SK-N-SH (cell line): Measurements from ENCODE around the gene PPP4C. TPM values are rescaled to one million over a fixed set of nuclear protein-coding genes. Genes with fewer than 3 reads are reported as not detected.
"Not testable (repeated sequence)": the region's sequence is repeated elsewhere in the genome, so short reads cannot be mapped to it uniquely, and the experiment has no call there.

Source experiments
- CTCF ChIA-PET: fragments of 300-600, 350-600 bp; formaldehyde crosslinking; extraction: SDS; loops from one replicate; lab custom pipeline; 2021; lab: Yijun Ruan, JAX
- POLR2A ChIA-PET: fragments of 350-600 bp; sonication (Branson Sonifier 250); formaldehyde crosslinking; extraction: SDS; loops from one replicate; lab custom pipeline; 2020; ENCODE audit warnings: antibody characterized with exemption, inconsistent platforms; lab: Yijun Ruan, JAX
- DNase-seq: peaks from one replicate; pipeline ENCODE4 v3.0.0; 2012
- H2AFZ ChIP-seq: fragments of 200-600 bp; sonication (generic); 2 replicates; pipeline ENCODE4 v1.8.1; 2016; ENCODE audit warnings: antibody characterized with exemption, mild to moderate bottlenecking, low read depth
- H3F3A ChIP-seq: fragments of 200-600 bp; sonication (generic); replicated peaks from 2 replicates; pipeline ENCODE3; 2016; ENCODE audit warnings: antibody characterized with exemption, mild to moderate bottlenecking; ENCODE audit not compliant: insufficient read depth
- H3K27ac ChIP-seq, 2 experiments: fragments of 200-500 bp in 1 of 2; fragments of 200-600 bp in 1 of 2; sonication (Bioruptor generic) in 1 of 2; sonication (generic), shearing (Covaris generic) in 1 of 2; 2 replicates each; pipeline versions ENCODE4 v1.5.1 to v1.6.1; 2014 to 2016; ENCODE audit warnings: low read depth in 2 of 2, inconsistent platforms in 1 of 2, low read length in 1 of 2, mild to moderate bottlenecking in 1 of 2, mixed read lengths in 1 of 2
- H3K27me3 ChIP-seq: fragments of 200-600 bp; sonication (generic), shearing (Covaris generic); 2 replicates; pipeline ENCODE4 v1.6.1; 2016; ENCODE audit warnings: mixed run types; ENCODE audit not compliant: insufficient read depth
- H3K36me3 ChIP-seq, 2 experiments: fragments of 200-500 bp in 1 of 2; fragments of 200-600 bp in 1 of 2; sonication (Bioruptor generic) in 1 of 2; sonication (generic) in 1 of 2; replicated peaks in 1 of 2; 2 replicates each; pipeline versions ENCODE3 to v1.5.1; 2014 to 2016; ENCODE audit warnings: low read length in 1 of 2, mild to moderate bottlenecking in 1 of 2; ENCODE audit not compliant: insufficient read depth in 2 of 2, control insufficient read depth in 1 of 2
- H3K4me1 ChIP-seq, 2 experiments: fragments of 200-500 bp in 1 of 2; fragments of 200-600 bp in 1 of 2; sonication (Bioruptor generic) in 1 of 2; sonication (generic), shearing (Covaris generic) in 1 of 2; 2 replicates each; pipeline versions ENCODE4 v1.5.1 to v1.6.1; 2014 to 2016; ENCODE audit warnings: low read depth in 1 of 2, low read length in 1 of 2, mixed run types in 1 of 2; ENCODE audit not compliant: insufficient read depth in 2 of 2, control insufficient read depth in 1 of 2
- H3K4me2 ChIP-seq: fragments of 200-600 bp; sonication (generic), shearing (Covaris generic); 2 replicates; pipeline ENCODE4 v1.6.1; 2017; ENCODE audit warnings: mixed run types
- H3K4me3 ChIP-seq, 2 experiments: fragments of 200-500 bp in 1 of 2; fragments of 200-600 bp in 1 of 2; sonication (Bioruptor generic) in 1 of 2; sonication (generic), shearing (Covaris generic) in 1 of 2; 2 replicates each; pipeline versions ENCODE4 v1.5.1 to v1.8.1; 2014 to 2016; ENCODE audit warnings: low read depth in 2 of 2, inconsistent platforms in 1 of 2, low read length in 1 of 2, mild to moderate bottlenecking in 1 of 2, mixed read lengths in 1 of 2, moderate library complexity in 1 of 2
- H3K79me2 ChIP-seq: fragments of 200-600 bp; sonication (generic); 2 replicates; pipeline ENCODE4 v1.8.1; 2017; ENCODE audit warnings: mild to moderate bottlenecking; ENCODE audit not compliant: insufficient read depth
- H3K9ac ChIP-seq: fragments of 200-600 bp; sonication (generic); 2 replicates; pipeline ENCODE4 v1.6.1; 2017; ENCODE audit warnings: mixed run types
- H3K9me2 ChIP-seq: fragments of 200-600 bp; sonication (generic); 2 replicates; pipeline ENCODE4 v1.6.1; 2017; ENCODE audit warnings: mixed run types
- H3K9me3 ChIP-seq: fragments of 200-600 bp; sonication (generic); 2 replicates; pipeline ENCODE4 v1.6.1; 2017; ENCODE audit warnings: mixed run types, mild to moderate bottlenecking, moderate library complexity
- H4K20me1 ChIP-seq: fragments of 200-600 bp; sonication (generic); 2 replicates; pipeline ENCODE4 v1.6.1; 2017; ENCODE audit warnings: mild to moderate bottlenecking, mixed run types; ENCODE audit not compliant: insufficient read depth
- CTCF ChIP-seq: fragments of 200-600 bp; sonication (generic); IDR thresholded peaks from 2 replicates; pipeline ENCODE4 v1.6.1; 2017; ENCODE audit warnings: antibody characterized with exemption, mild to moderate bottlenecking, moderate library complexity
- EZH2phosphoT487 ChIP-seq: fragments of 200-600 bp; sonication (generic); IDR thresholded peaks from 2 replicates; pipeline ENCODE4 v1.6.1; 2017; ENCODE audit warnings: low read depth, mixed run types, mild to moderate bottlenecking, antibody characterized with exemption, moderate library complexity, borderline replicate concordance
- FOSL2 ChIP-seq: IDR thresholded peaks from 2 replicates; pipeline ENCODE4 v1.4.0; 2012; ENCODE audit warnings: low read depth, mild to moderate bottlenecking, moderate library complexity, borderline replicate concordance
- FOXJ3 ChIP-seq: sonication (generic); formaldehyde crosslinking; IDR thresholded peaks from 2 replicates; pipeline ENCODE4 v1.5.1; 2020; ENCODE audit warnings: mild to moderate bottlenecking, missing genetic modification reagents
- GABPA ChIP-seq: IDR thresholded peaks from 2 replicates; pipeline ENCODE4 v1.4.0; 2012; ENCODE audit warnings: low read depth, mild to moderate bottlenecking
- GATA2 ChIP-seq: sonication (generic); formaldehyde crosslinking; IDR thresholded peaks from 2 replicates; pipeline ENCODE4 v1.5.0; 2020; ENCODE audit warnings: mild to moderate bottlenecking, missing genetic modification reagents
- MEF2A ChIP-seq: IDR thresholded peaks from 2 replicates; pipeline ENCODE4 v1.4.0; 2012; ENCODE audit warnings: low read depth, borderline replicate concordance
- POLR2AphosphoS5 ChIP-seq: IDR thresholded peaks from 2 replicates; pipeline ENCODE4 v1.6.1; 2012; ENCODE audit warnings: low read depth, low read length
- RXRA ChIP-seq: IDR thresholded peaks from 2 replicates; pipeline ENCODE4 v1.4.0; 2012; ENCODE audit warnings: low read depth, mild to moderate bottlenecking, borderline replicate concordance
- SIN3A ChIP-seq: IDR thresholded peaks from 2 replicates; pipeline ENCODE4 v1.6.1; 2012; ENCODE audit warnings: low read depth, mild to moderate bottlenecking, low read length, moderate library complexity, borderline replicate concordance
- SMC3 ChIP-seq: IDR thresholded peaks from 2 replicates; pipeline ENCODE4 v1.6.1; 2012; ENCODE audit warnings: low read depth, low read length, improper control_type of control experiment
- TAF1 ChIP-seq: IDR thresholded peaks from 2 replicates; pipeline ENCODE4 v1.6.1; 2012; ENCODE audit warnings: low read depth, mild to moderate bottlenecking, low read length, moderate library complexity, borderline replicate concordance
- USF1 ChIP-seq: IDR thresholded peaks from 2 replicates; pipeline ENCODE4 v1.4.0; 2012; ENCODE audit warnings: low read depth, borderline replicate concordance
- USF2 ChIP-seq: fragments of 150-350 bp; IDR thresholded peaks from 2 replicates; pipeline ENCODE4 v1.6.1; 2017; ENCODE audit warnings: antibody characterized with exemption, low read length, low read depth, borderline replicate concordance
- YY1 ChIP-seq: IDR thresholded peaks from 2 replicates; pipeline ENCODE4 v1.4.0; 2012; ENCODE audit warnings: low read depth, mild to moderate bottlenecking
- WGBS: methylation state at CpG from one replicate; pipeline ENCODE4 v1.1.6; 2017; ENCODE audit warnings: low lambda C conversion rate; 5-methylcytosine and 5-hydroxymethylcytosine counted together
- polyA plus RNA-seq, 3 experiments: library from polyadenylated mRNA; depleted of rRNA; stranded (reverse); fragments of >200 nt; gene quantifications; 2 replicates each; pipeline ENCODE4 v1.2.3, GENCODE V29; 2012
- TF ChIP-seq, protein P1 (sequence below): IDR thresholded peaks from 2 replicates; pipeline ENCODE4; 2012
- TF ChIP-seq, protein P2 (sequence below): IDR thresholded peaks from 2 replicates; pipeline ENCODE4 v1.4.0; 2012; ENCODE audit warnings: low read depth

PPP4C gene
- polyA plus RNA-seq, 1 of the 3 experiments (the other 2 are of a cell fraction), result 339 TPM

DNA sequence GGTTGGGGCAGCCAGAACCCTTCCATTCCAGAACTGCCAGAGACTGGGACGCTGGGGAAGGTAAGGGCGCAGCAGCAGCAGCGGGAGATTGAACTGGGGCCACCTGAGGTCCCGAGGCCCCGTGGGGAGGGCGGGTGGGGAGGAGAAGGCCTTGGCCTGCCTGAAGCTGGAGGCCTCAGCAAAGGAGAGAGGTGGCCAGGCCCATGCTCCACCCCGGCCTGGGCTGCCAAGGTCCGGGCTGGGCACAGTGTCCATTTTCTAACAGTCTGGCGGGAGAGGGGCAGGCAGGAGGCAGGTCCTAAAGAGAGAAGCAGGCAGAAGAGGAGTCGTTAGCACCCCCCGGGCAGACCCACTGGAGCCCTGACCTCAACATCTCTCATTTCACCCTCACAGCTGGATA is 38.6 kb downstream of the PPP4C start:
- no peak overlapping the region for H2AFZ ChIP-seq

DNA sequence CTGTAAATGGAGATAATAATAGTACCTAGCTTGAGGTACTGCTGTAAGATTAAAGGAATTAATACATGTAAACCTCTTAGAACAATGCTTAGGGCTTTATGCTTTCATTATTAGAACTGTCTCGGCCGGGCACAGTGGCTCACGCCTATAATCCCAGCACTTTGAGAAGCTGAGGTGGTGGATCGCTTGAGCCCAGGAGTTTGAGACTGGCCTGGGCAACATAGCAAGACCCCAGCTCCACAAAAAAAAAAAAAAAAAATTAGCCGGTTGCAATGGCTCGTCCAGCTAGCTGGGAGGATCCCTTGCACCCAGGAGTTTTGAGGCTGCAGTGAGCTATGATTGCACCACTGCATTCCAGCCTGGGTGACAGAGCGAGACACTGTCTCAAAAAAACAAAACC is 39.0 kb downstream of the PPP4C start:
- H4K20me1 ChIP-seq, H3K27me3 ChIP-seq, H3K36me3 ChIP-seq, H2AFZ ChIP-seq, H3K79me2 ChIP-seq, H3K27ac ChIP-seq, H3F3A ChIP-seq, H3K9me2 ChIP-seq, H3K9ac ChIP-seq, POLR2A ChIA-PET, H3K9me3 ChIP-seq, H3K4me2 ChIP-seq, DNase-seq, H3K4me3 ChIP-seq, H3K4me1 ChIP-seq: not testable (repeated sequence)
- 94% methylated on average over 7 of the region's 7 CpGs for WGBS
- CTCF ChIA-PET, result interaction anchor here (1.1 to 6.1 kb wide), 4 partner anchors 12 to 83 kb away, joined by 3 to 49 read pairs (median 21); partner anchors contain the start of gene TBX6

More for the DNA sequence above, 38.6 kb downstream of the PPP4C start:
- ChIA-PET CTCF (interaction anchor here (1.1 to 6.1 kb wide), 6 partner anchors 12 to 82 kb away, joined by 3 to 49 read pairs (median 4); partner anchors contain the start of gene TBX6), POLR2A (no interaction called here)
- Histone ChIP-seq H3K9ac (no peak overlapping the region), H3K79me2 (no peaks in the 10 kb centered on the region), H3K4me1 (peaks cover 5 to 6% of the 10 kb centered on the region in 2 experiments; a peak in 1 of 4 replicates), H3K27me3 (no peaks in the 10 kb centered on the region), H3K4me3 (no peak overlapping the region), H3F3A (peaks cover 2% of the 10 kb centered on the region), H3K4me2 (no peak overlapping the region), H3K36me3 (peaks cover 4 to 6% of the 10 kb centered on the region in 2 experiments), H3K27ac (no peak overlapping the region), H4K20me1 (no peaks in the 10 kb centered on the region), H3K9me3 (no peaks in the 10 kb centered on the region), H3K9me2 (no peaks in the 10 kb centered on the region)
- TF ChIP-seq, protein P1, sequence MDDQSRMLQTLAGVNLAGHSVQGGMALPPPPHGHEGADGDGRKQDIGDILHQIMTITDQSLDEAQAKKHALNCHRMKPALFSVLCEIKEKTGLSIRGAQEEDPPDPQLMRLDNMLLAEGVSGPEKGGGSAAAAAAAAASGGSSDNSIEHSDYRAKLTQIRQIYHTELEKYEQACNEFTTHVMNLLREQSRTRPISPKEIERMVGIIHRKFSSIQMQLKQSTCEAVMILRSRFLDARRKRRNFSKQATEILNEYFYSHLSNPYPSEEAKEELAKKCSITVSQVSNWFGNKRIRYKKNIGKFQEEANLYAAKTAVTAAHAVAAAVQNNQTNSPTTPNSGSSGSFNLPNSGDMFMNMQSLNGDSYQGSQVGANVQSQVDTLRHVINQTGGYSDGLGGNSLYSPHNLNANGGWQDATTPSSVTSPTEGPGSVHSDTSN, result no peak
- TF ChIP-seq FOXJ3 (CRISPR knock-in tag), result no peak
- TF ChIP-seq MEF2A, result no peak
- TF ChIP-seq CTCF, result no peak
- TF ChIP-seq YY1, result no peak
- TF ChIP-seq TAF1, result no peak
- no peak for TF ChIP-seq USF2
- TF ChIP-seq GATA2, result no peak
- TF ChIP-seq SMC3, result no peak
- TF ChIP-seq FOSL2, result no peak
- TF ChIP-seq, protein P2, sequence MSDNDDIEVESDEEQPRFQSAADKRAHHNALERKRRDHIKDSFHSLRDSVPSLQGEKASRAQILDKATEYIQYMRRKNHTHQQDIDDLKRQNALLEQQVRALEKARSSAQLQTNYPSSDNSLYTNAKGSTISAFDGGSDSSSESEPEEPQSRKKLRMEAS, result no peak
- TF ChIP-seq GABPA, result no peak
- no peak for TF ChIP-seq SIN3A
- no peak for TF ChIP-seq POLR2AphosphoS5
- no peak for TF ChIP-seq EZH2phosphoT487
- no peak for TF ChIP-seq RXRA
- no peak for TF ChIP-seq USF1
- no peak for DNase-seq
- WGBS, result 92% methylated on average over 11 of the region's 11 CpGs
